ENCODE results near the gene HMCN1. TPM values are rescaled to one million over a fixed set of nuclear protein-coding genes. Genes with fewer than 3 reads are reported as not detected.

Gene HMCN1
- total RNA-seq, 4 donors from 2014 or later = 1.0 to 8.1 (median 2.5) TPM

GRCh38 chr1:185732951-185733350 is 1.2 kb upstream of the HMCN1 start:
- intact Hi-C loops (cut with DNase I; ENCODE audit: low total_unique reads) = no loop called here
- TF ChIP-seq, protein P1, sequence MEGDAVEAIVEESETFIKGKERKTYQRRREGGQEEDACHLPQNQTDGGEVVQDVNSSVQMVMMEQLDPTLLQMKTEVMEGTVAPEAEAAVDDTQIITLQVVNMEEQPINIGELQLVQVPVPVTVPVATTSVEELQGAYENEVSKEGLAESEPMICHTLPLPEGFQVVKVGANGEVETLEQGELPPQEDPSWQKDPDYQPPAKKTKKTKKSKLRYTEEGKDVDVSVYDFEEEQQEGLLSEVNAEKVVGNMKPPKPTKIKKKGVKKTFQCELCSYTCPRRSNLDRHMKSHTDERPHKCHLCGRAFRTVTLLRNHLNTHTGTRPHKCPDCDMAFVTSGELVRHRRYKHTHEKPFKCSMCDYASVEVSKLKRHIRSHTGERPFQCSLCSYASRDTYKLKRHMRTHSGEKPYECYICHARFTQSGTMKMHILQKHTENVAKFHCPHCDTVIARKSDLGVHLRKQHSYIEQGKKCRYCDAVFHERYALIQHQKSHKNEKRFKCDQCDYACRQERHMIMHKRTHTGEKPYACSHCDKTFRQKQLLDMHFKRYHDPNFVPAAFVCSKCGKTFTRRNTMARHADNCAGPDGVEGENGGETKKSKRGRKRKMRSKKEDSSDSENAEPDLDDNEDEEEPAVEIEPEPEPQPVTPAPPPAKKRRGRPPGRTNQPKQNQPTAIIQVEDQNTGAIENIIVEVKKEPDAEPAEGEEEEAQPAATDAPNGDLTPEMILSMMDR (IDR thresholded peaks at IDR 0.05) = no peak
- TF ChIP-seq POLR2A (IDR thresholded peaks at IDR 0.05) = no peak
- 77 to 81% methylated on average over 5 of the region's 5 CpGs for WGBS, 2 donors

GRCh38 chr1:185734929-185735700 is 924 bp downstream of the HMCN1 start:
- TF ChIP-seq POLR2A (IDR thresholded peaks at IDR 0.05) = no peak
- TF ChIP-seq, protein P1 (IDR thresholded peaks at IDR 0.05) = no peak
- 21 to 22% methylated on average over 10 of the region's 10 CpGs for WGBS, 2 donors
- peak overlapping the region; percentile 32 for H3K4me3 ChIP-seq (ENCODE audit: low read depth, poor library complexity, severe bottlenecking)
- intact Hi-C loops (cut with DNase I; ENCODE audit: low total_unique reads) = no loop called here
- no peak for DNase-seq (ENCODE audit: low spot score in 2 of 2)

More at GRCh38 chr1:185732951-185733350, 1.2 kb upstream of the HMCN1 start:
- DNase-seq (ENCODE audit: low spot score in 2 of 2) = no peak
- no peak overlapping the region for H3K4me3 ChIP-seq (ENCODE audit: low read depth, poor library complexity, severe bottlenecking)

- no peak for DNase-seq (ENCODE audit: low spot score in 2 of 2)
- intact Hi-C loops (cut with DNase I; ENCODE audit: low total_unique reads) = no loop called here
- TF ChIP-seq, protein P1 (IDR thresholded peaks at IDR 0.05) = no peak
- TF ChIP-seq POLR2A (IDR thresholded peaks at IDR 0.05) = no peak
- H3K4me3 ChIP-seq (ENCODE audit: low read depth, poor library complexity, severe bottlenecking) = no peak overlapping the region
- 16 to 22% methylated on average over 3 of the region's 3 CpGs for WGBS, 2 donors
These were observed 1.5 kb downstream of the HMCN1 start for GRCh38 chr1:185735701-185736064.

DNA sequence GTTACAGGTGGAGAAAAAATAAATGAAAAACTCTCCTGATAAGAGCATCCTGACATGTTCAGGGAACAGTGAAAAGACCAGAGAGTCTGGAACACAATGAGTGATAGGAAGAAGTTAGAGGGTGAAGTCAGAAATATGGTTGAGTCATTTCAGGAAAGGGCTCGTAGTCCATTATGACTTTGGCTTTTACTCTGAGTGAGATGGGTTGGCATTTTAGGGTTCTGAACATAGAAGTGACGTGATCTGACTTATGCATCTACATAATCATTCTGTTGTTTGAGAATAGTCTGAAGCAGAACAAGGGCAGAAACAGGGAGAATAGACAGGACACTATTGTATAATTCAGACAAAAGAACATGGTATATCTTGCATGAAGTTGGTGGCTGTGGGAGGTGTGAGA is 5.8 kb downstream of the HMCN1 start:
- WGBS, 2 donors = 80 to 83% methylated on average over 2 of the region's 2 CpGs

DNA sequence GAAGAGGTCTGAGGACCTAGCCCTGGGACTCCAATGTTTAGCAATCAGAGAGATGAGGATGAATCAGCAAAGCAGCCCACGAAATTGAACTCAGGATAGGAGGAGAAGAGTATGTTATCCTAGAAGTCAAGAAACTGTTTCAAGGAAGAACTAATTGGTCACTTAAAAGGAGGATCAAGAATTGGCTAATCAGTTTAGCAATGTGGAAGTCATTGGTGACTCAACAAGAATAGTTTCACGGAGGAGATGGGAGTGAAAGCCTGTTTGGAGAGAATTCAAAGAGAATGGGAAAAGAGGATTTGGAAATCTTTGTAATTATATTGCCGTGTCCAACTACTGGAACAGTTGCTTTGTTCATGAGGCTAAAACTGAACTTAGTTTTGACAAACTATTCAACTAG is 7.4 kb downstream of the HMCN1 start:
- intact Hi-C loops (cut with DNase I; ENCODE audit: low total_unique reads) = no loop called here
- TF ChIP-seq, protein P1 (IDR thresholded peaks at IDR 0.05) = no peak
- TF ChIP-seq POLR2A (IDR thresholded peaks at IDR 0.05) = no peak
- WGBS, 2 donors = 57 to 60% methylated on average over 3 of the region's 3 CpGs
- no peak for DNase-seq (ENCODE audit: low spot score in 2 of 2)
- no peak overlapping the region for H3K4me3 ChIP-seq (ENCODE audit: low read depth, poor library complexity, severe bottlenecking)

More for the DNA sequence above, 5.8 kb downstream of the HMCN1 start:
- no peak for DNase-seq (ENCODE audit: low spot score in 2 of 2)
- intact Hi-C loops (cut with DNase I; ENCODE audit: low total_unique reads) = no loop called here
- H3K4me3 ChIP-seq (ENCODE audit: low read depth, poor library complexity, severe bottlenecking) = no peak overlapping the region
- no peak for TF ChIP-seq POLR2A (IDR thresholded peaks at IDR 0.05)
- TF ChIP-seq, protein P1 (IDR thresholded peaks at IDR 0.05) = no peak

DNA sequence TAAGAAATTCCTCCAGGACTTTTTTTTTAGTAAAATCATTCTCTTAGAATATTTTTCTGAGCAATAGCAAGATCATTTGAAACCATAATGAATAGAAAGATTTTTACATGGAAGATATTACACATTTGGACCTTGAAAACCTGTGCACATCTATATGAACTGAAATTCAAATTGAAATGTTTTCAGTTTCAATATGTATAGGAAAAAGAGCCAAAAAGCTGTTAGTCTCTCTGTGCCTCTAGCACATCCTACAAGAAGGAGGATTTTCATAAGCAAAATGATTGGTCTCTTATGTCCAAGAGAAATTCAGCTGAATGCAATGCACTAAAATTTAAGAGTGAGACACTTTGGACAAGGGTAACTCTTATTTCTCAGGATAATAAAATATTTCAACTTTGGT is 8.2 kb downstream of the HMCN1 start:
- intact Hi-C loops (cut with DNase I; ENCODE audit: low total_unique reads) = no loop called here
- DNase-seq (ENCODE audit: low spot score in 2 of 2) = no peak
- TF ChIP-seq POLR2A (IDR thresholded peaks at IDR 0.05) = no peak
- H3K4me3 ChIP-seq (ENCODE audit: low read depth, poor library complexity, severe bottlenecking) = no peak overlapping the region

Measured in lower leg skin (tissue), 4 donors.